ENCODE data around the gene NIBAN1.

Gene NIBAN1

GRCh38 chr1:185016880-185017279 is 42.6 kb upstream of the NIBAN1 start:
- H3F3A ChIP-seq (ENCODE audit: insufficient read depth), result no peaks in the 10 kb centered on the region
- H4K20me1 ChIP-seq (ENCODE audit: low read depth, low read length), result no peaks in the 10 kb centered on the region
- H3K9ac ChIP-seq (ENCODE audit: low read length), result no peak overlapping the region
- H3K4me2 ChIP-seq (ENCODE audit: low read depth, low read length, poor library complexity, severe bottlenecking), result no peak overlapping the region
- H3K27me3 ChIP-seq (ENCODE audit: low read length), result no peaks in the 10 kb centered on the region
- no peaks in the 10 kb centered on the region for H3K79me2 ChIP-seq (ENCODE audit: insufficient read depth, low read length)
- H2AFZ ChIP-seq (ENCODE audit: low read depth, low read length, severe bottlenecking), result no peak overlapping the region
- no peak overlapping the region for H3K27ac ChIP-seq (ENCODE audit: low read depth, low read length)
- no peaks in the 10 kb centered on the region for H3K36me3 ChIP-seq (ENCODE audit: low read length)
- H3K9me3 ChIP-seq (ENCODE audit: insufficient read depth, low read length), result no peaks in the 10 kb centered on the region
- TF ChIP-seq EZH2phosphoT487 (conservative IDR thresholded peaks at IDR 0.05; ENCODE audit: low read length), result no peak
- TF ChIP-seq CTCF (IDR thresholded peaks at IDR 0.05; ENCODE audit: insufficient read depth, low read length, poor library complexity, severe bottlenecking), result no peak
- no peaks in the 10 kb centered on the region for H3K9me2 ChIP-seq (replicated peaks; ENCODE audit: insufficient read depth, low read length)
- no peak overlapping the region for H3K4me3 ChIP-seq (ENCODE audit: insufficient read depth, low read length, poor library complexity, severe bottlenecking)

DNA sequence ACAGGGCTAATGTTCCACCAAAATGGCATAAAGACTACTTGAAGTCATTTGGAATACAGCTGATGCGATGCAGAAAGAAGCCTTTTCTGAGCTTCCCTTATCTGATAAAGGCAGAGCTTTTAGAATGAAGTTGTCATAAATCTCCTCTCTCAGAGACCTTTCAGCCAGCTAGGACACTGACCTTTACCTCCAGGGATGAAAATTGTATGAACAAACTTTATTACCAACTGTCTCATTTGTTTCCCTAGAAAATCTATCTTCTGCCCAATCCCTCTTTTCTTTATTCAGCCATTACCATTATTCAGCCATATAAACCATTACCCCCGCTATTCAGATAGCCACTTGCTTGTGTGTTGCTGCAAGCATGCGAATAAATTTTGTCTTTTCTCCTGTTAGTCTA is 41.3 kb upstream of the NIBAN1 start:
- H3K79me2 ChIP-seq (ENCODE audit: insufficient read depth, low read length), result no peaks in the 10 kb centered on the region
- H2AFZ ChIP-seq (ENCODE audit: low read depth, low read length, severe bottlenecking), result no peak overlapping the region
- no peak overlapping the region for H3K27ac ChIP-seq (ENCODE audit: low read depth, low read length)
- no peaks in the 10 kb centered on the region for H4K20me1 ChIP-seq (ENCODE audit: low read depth, low read length)
- H3K36me3 ChIP-seq (ENCODE audit: low read length), result no peaks in the 10 kb centered on the region
- no peak overlapping the region for H3K9ac ChIP-seq (ENCODE audit: low read length)
- TF ChIP-seq EZH2phosphoT487 (conservative IDR thresholded peaks at IDR 0.05; ENCODE audit: low read length) (no peak), CTCF (IDR thresholded peaks at IDR 0.05; ENCODE audit: insufficient read depth, low read length, poor library complexity, severe bottlenecking) (no peak)
- H3K4me2 ChIP-seq (ENCODE audit: low read depth, low read length, poor library complexity, severe bottlenecking), result no peak overlapping the region
- no peak overlapping the region for H3K4me3 ChIP-seq (ENCODE audit: insufficient read depth, low read length, poor library complexity, severe bottlenecking)
- no peaks in the 10 kb centered on the region for H3K9me3 ChIP-seq (ENCODE audit: insufficient read depth, low read length)
- no peaks in the 10 kb centered on the region for H3K9me2 ChIP-seq (replicated peaks; ENCODE audit: insufficient read depth, low read length)
- H3F3A ChIP-seq (ENCODE audit: insufficient read depth), result no peaks in the 10 kb centered on the region
- H3K27me3 ChIP-seq (ENCODE audit: low read length), result no peaks in the 10 kb centered on the region

GRCh38 chr1:185014941-185015340 is 40.6 kb upstream of the NIBAN1 start:
- no peak overlapping the region for H3K9ac ChIP-seq (ENCODE audit: low read length)

More at GRCh38 chr1:185014941-185015340, 40.6 kb upstream of the NIBAN1 start:
- no peak overlapping the region for H3K4me2 ChIP-seq (ENCODE audit: low read depth, low read length, poor library complexity, severe bottlenecking)
- no peaks in the 10 kb centered on the region for H3K79me2 ChIP-seq (ENCODE audit: insufficient read depth, low read length)
- H3K36me3 ChIP-seq (ENCODE audit: low read length), result no peaks in the 10 kb centered on the region
- no peaks in the 10 kb centered on the region for H3K9me2 ChIP-seq (replicated peaks; ENCODE audit: insufficient read depth, low read length)
- no peaks in the 10 kb centered on the region for H4K20me1 ChIP-seq (ENCODE audit: low read depth, low read length)
- H2AFZ ChIP-seq (ENCODE audit: low read depth, low read length, severe bottlenecking), result no peak overlapping the region
- H3K27ac ChIP-seq (ENCODE audit: low read depth, low read length), result no peak overlapping the region
- no peaks in the 10 kb centered on the region for H3K27me3 ChIP-seq (ENCODE audit: low read length)
- H3K9me3 ChIP-seq (ENCODE audit: insufficient read depth, low read length), result no peaks in the 10 kb centered on the region
- no peak overlapping the region for H3K4me3 ChIP-seq (ENCODE audit: insufficient read depth, low read length, poor library complexity, severe bottlenecking)
- H3F3A ChIP-seq (ENCODE audit: insufficient read depth), result no peaks in the 10 kb centered on the region
- no peak for TF ChIP-seq CTCF (IDR thresholded peaks at IDR 0.05; ENCODE audit: insufficient read depth, low read length, poor library complexity, severe bottlenecking)
- TF ChIP-seq EZH2phosphoT487 (conservative IDR thresholded peaks at IDR 0.05; ENCODE audit: low read length), result no peak

All from SU-DHL-6 (cell line).